Uterus (tissue), 4 donors: ENCODE data around the gene SERTM1. TPM values are rescaled to one million over a fixed set of nuclear protein-coding genes. Genes with fewer than 3 reads are reported as not detected.

Experiments used
- DNase-seq, 2 donors: peaks; one replicate each; pipeline ENCODE4 v3.0.0-alpha.2; 2019 to 2020
- H3K27ac ChIP-seq, 2 donors: fragments of 200-600 bp; sonication (generic); 1 replicate in 1 of 2; 2 replicates in 1 of 2; pipeline ENCODE4 v1.5.1; 2016 to 2018
- H3K27me3 ChIP-seq, 2 donors: fragments of 200-600 bp; sonication (generic); one replicate each; pipeline ENCODE4 v1.5.1; 2018 to 2019; ENCODE audit warnings: control low read depth in 1 of 2
- H3K36me3 ChIP-seq, 2 donors: fragments of 200-600 bp; sonication (generic); one replicate each; pipeline ENCODE4 v1.5.1; 2019; ENCODE audit warnings: control low read depth in 1 of 2
- H3K4me1 ChIP-seq, 2 donors: fragments of 200-600 bp; sonication (generic); one replicate each; pipeline ENCODE4 v1.5.1; 2018 to 2019; ENCODE audit warnings: control low read depth in 1 of 2
- H3K4me3 ChIP-seq, 2 donors: fragments of 200-600 bp; sonication (generic); 1 replicate in 1 of 2; 2 replicates in 1 of 2; pipeline ENCODE4 v1.5.1; 2018 to 2019; ENCODE audit warnings: mild to moderate bottlenecking in 1 of 2
- H3K9me3 ChIP-seq, 2 donors: fragments of 200-600 bp; sonication (generic); one replicate each; pipeline ENCODE4 v1.5.1; 2019; ENCODE audit warnings: control low read depth in 1 of 2
- POLR2A ChIP-seq, 2 donors: fragments of 450-650 bp; IDR thresholded peaks; one replicate each; pipeline ENCODE4 v1.6.1; 2016; ENCODE audit warnings: antibody characterized with exemption in 2 of 2, mild to moderate bottlenecking in 1 of 2, moderate library complexity in 1 of 2
- intact Hi-C: fragments of 100-400 bp; cut with DNase I; formaldehyde crosslinking; loops from one replicate; pipeline ENCODE4 v1.15.1; 2023; ENCODE audit warnings: low total_unique reads
- total RNA-seq, 4 donors: library from RNA; depleted of rRNA in 3 of 4; stranded (reverse); fragments of >200 nt in 3 of 4; gene quantifications; one replicate each; pipeline versions ENCODE4 v1.1.0 to v1.2.4, GENCODE V29; 2014 to 2023
- TF ChIP-seq, protein P1 (sequence below), 4 experiments: fragments of 200-600 bp in 2 of 4; fragments of 450-650 bp in 2 of 4; sonication (generic) in 2 of 4; IDR thresholded peaks; one replicate each; pipeline ENCODE4 v1.5.1; 2016 to 2019; ENCODE audit warnings: antibody characterized with exemption in 4 of 4, mild to moderate bottlenecking in 2 of 4, moderate library complexity in 1 of 4
- donor health status: DM: yes; HTN: yes; CAD: no.

SERTM1 gene
- total RNA-seq, result 10 to 100 TPM in 3 of 4 donors, 1 to 10 TPM in 1; 3.1 to 54.1 (median 33.0) TPM

DNA sequence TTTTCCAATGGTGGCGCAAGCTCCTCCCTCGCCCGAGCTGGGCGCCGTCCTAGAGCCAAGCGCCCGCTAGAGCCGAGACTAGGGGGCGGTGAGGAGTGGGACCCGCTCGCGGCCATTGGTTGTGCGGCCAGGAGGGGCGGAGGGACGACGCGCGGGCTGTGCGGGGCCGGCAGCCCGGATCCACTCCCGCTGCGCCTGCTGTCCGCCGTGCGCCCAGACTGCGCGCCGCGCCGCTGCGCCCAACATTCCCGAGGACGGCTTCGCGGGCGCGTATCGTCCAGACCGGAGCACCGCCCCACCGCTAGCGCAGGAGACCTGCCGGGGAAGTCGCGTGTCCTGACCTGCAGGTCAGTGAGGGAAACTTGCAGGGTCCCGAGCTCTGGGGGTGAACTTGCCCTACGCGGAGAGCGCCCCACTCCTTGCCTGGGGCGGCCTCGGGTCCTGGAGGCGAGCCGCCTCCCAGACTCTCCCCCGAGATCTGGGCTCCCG, at the start of gene SERTM1:
TSS of gene SERTM1 (plus strand) at position 183 of the 489 bp plus-strand sequence. CDS start 21,059 bp downstream, outside the sequence.
- Histone ChIP-seq H3K4me1 (no peaks in the 10 kb centered on the region), H3K27me3 (no peaks in the 10 kb centered on the region), H3K27ac (peak within 1 kb of the TSS; percentile 44 to 72), H3K36me3 (no peaks in the 10 kb centered on the region), H3K9me3 (no peaks in the 10 kb centered on the region), H3K4me3 (peak within 1 kb of the TSS; percentile 58 to 66)
- intact Hi-C loops, result no loop called here
- peak; percentile 74 to 75 for DNase-seq
- TF ChIP-seq, protein P1, sequence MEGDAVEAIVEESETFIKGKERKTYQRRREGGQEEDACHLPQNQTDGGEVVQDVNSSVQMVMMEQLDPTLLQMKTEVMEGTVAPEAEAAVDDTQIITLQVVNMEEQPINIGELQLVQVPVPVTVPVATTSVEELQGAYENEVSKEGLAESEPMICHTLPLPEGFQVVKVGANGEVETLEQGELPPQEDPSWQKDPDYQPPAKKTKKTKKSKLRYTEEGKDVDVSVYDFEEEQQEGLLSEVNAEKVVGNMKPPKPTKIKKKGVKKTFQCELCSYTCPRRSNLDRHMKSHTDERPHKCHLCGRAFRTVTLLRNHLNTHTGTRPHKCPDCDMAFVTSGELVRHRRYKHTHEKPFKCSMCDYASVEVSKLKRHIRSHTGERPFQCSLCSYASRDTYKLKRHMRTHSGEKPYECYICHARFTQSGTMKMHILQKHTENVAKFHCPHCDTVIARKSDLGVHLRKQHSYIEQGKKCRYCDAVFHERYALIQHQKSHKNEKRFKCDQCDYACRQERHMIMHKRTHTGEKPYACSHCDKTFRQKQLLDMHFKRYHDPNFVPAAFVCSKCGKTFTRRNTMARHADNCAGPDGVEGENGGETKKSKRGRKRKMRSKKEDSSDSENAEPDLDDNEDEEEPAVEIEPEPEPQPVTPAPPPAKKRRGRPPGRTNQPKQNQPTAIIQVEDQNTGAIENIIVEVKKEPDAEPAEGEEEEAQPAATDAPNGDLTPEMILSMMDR (IDR thresholded peaks at IDR 0.05), result no peak
- peak in 1 of 2 donors; percentile 69 for TF ChIP-seq POLR2A (IDR thresholded peaks at IDR 0.05)

DNA sequence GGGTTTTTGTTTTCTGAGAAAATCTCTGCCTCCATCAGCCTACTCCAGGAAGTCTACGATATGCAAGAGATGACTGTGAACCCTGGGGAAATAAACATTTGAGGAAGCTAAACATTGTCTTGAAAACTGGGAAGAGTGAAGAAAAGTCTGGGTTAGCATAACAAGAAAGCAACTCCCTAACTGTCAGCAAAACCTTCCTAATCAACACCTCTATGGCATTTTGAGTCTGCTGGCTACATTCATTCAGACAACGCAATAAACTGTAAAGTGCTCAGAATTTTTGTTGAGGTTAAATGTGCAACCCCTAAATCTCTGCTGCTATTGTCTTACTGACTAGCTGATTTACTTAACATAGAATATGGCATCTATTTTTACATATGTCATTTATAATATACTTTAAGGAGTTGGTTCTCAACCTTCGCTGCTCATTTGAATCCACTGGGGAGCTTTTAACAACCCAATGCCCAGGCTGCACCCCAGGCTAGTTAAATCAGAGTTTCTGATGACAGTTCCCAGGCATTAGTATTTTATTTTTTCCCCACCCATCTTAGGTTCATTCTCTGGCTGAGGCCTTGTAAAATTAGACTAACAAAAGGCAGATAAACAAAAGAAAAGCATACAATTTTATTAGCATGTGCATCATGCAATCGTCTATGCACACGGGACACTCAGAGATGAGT, 45.3 kb upstream of the SERTM1 start:
- H3K4me1 ChIP-seq, result peaks cover 0 to 18% of the 10 kb centered on the region in 2 donors
- H3K4me3 ChIP-seq, result no peak overlapping the region
- peak overlapping the region; percentile 73 to 76 for H3K27ac ChIP-seq
- no peak for DNase-seq
- no peaks in the 10 kb centered on the region for H3K36me3 ChIP-seq
- intact Hi-C loops, result no loop called here
- H3K9me3 ChIP-seq, result no peaks in the 10 kb centered on the region
- H3K27me3 ChIP-seq, result no peaks in the 10 kb centered on the region
- TF ChIP-seq POLR2A (IDR thresholded peaks at IDR 0.05), result no peak
- TF ChIP-seq, protein P1 (IDR thresholded peaks at IDR 0.05), result no peak

DNA sequence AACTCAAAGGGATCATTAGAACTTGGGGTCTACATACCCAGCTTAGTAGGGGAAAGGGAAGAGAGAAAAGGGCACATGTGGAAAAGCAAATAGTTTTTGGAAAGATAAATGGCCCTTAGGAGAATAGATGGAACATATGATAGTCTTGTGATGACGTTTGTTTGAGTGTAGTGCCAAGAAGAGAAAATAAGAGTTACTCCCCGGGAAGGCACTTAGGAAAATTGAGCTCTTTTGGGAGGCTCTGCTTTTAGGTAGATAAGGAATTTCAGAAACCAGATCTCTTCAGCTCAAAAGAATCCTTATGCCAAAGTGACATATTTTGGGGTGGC, 44.8 kb upstream of the SERTM1 start:
- intact Hi-C loops, result no loop called here
- TF ChIP-seq, protein P1 (IDR thresholded peaks at IDR 0.05), result no peak
- no peak for TF ChIP-seq POLR2A (IDR thresholded peaks at IDR 0.05)
- no peak overlapping the region for H3K4me3 ChIP-seq

DNA sequence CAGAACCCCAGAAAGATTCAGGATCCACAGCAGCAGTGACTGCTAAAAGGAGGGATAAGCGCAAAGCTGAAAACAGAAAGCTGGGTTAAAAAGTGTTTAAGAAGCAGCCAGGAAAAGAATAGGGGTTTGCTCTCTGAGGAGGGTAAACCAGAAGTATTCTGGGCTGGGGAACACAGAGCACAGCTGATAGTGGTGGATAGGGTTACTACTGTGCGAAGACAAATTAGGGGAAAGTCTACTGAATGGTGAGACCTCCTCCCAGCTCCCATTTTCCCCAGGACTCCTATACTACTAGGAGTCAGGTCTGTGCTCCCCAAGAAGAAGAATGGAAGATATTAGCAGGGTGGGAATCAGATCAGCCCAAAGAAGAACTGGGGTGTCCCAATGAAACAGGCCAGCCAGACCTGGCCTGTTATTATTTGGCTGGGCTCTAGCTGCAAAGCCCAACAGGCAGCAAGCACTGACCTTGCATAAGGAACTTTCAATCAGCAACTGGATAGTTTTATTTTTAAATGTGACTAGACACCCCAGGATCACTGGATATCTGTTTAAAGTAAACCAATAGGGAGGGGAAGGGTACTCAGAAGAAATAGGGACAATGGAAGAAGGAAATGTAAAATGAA, 43.5 kb upstream of the SERTM1 start:
- DNase-seq, result no peak
- Histone ChIP-seq H3K27me3 (no peaks in the 10 kb centered on the region), H3K9me3 (no peaks in the 10 kb centered on the region), H3K36me3 (no peaks in the 10 kb centered on the region), H3K27ac (peak overlapping the region; percentile 73 to 76), H3K4me3 (no peak overlapping the region), H3K4me1 (peaks cover 0 to 18% of the 10 kb centered on the region in 2 donors)
- intact Hi-C loops, result no loop called here
- TF ChIP-seq POLR2A (IDR thresholded peaks at IDR 0.05), result no peak
- TF ChIP-seq, protein P1 (IDR thresholded peaks at IDR 0.05), result no peak

More for the DNA sequence above, 44.8 kb upstream of the SERTM1 start:
- no peaks in the 10 kb centered on the region for H3K27me3 ChIP-seq
- H3K4me1 ChIP-seq, result peaks cover 0 to 18% of the 10 kb centered on the region in 2 donors
- H3K36me3 ChIP-seq, result no peaks in the 10 kb centered on the region
- H3K9me3 ChIP-seq, result no peaks in the 10 kb centered on the region
- H3K27ac ChIP-seq, result peak overlapping the region; percentile 73 to 76
- no peak for DNase-seq

DNA sequence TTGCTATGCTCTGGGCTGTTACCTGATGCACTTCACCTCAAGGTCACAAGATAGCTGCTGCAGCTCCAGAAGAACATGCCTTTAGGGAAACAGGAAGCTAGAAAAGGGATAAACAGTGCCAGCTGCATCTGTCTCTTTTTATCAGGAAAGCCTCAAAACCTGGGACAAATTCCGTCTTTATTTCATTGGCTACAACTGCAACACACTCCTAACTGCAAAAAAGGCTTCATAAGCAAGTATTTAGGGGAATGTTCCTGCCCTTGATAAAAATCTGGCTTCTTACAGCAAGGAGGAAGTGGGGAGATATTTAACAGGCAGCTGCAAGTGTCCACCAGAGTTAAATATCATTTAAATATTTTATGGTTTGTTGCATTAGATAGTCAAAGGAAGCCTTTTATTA, 34.2 kb upstream of the SERTM1 start:
- no peaks in the 10 kb centered on the region for H3K9me3 ChIP-seq
- TF ChIP-seq POLR2A (IDR thresholded peaks at IDR 0.05), result no peak
- TF ChIP-seq, protein P1 (IDR thresholded peaks at IDR 0.05), result no peak
- no peaks in the 10 kb centered on the region for H3K4me1 ChIP-seq
- H3K4me3 ChIP-seq, result no peak overlapping the region
- no peak overlapping the region for H3K27ac ChIP-seq
- H3K36me3 ChIP-seq, result no peaks in the 10 kb centered on the region
- DNase-seq, result no peak
- no peaks in the 10 kb centered on the region for H3K27me3 ChIP-seq
- intact Hi-C loops, result no loop called here
